Nucleus accumbens (tissue), 56 donors: ENCODE results near the gene NR6A1.

Experiments
- DNase-seq, 56 donors: peaks; one replicate each; lab custom pipeline; 2025; lab: John Stamatoyannopoulos, UW

Gene NR6A1

DNA sequence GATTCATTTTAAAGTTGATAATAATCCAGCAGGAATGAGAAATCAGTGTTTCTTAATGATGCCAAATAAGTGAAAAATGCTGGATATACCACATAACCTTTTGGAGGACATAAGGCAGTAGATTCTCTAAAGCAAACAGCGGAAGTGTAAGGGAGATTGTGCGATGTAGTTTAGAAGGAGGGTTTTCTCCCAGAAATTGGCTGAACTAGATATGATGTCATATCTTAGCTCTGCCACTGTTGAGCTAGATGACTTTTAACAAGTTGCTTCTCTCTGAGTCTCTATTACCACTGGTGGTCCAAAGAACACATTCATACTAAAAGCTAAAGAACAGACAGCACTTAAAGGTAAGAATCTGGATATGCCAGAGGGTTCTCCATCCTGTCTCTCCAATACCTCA lies 107.0 kb downstream of the NR6A1 start:
- no peak for DNase-seq

GRCh38 chr9:124663046-124663961 lies 107.8 kb downstream of the NR6A1 start:
- DNase-seq, result no peak

DNA sequence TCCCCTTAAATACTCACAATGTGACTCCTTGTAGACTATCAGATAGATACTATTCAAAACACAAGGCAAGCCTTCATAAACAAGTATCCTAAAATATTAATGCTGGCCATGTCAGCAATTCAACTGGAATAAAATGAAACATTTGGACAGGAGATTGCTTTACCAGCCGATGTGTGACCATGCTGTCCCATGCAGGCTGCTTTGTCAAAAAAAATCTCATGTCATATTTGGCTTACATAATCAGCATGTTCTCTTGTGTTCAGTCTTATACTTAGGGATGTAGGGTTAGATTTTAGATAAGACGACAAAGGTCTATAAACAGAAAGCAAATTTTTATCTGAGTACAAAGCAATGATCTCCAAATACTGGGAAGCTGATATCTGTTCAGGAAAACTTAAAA lies 108.5 kb downstream of the NR6A1 start:
- DNase-seq, result no peak

GRCh38 chr9:124661271-124661670 lies 109.8 kb downstream of the NR6A1 start:
- DNase-seq, result no peak

GRCh38 chr9:124660341-124660801 lies 110.7 kb downstream of the NR6A1 start:
- DNase-seq, result peak in 47 of 56 donors; percentile 9 to 71 (median 36)

DNA sequence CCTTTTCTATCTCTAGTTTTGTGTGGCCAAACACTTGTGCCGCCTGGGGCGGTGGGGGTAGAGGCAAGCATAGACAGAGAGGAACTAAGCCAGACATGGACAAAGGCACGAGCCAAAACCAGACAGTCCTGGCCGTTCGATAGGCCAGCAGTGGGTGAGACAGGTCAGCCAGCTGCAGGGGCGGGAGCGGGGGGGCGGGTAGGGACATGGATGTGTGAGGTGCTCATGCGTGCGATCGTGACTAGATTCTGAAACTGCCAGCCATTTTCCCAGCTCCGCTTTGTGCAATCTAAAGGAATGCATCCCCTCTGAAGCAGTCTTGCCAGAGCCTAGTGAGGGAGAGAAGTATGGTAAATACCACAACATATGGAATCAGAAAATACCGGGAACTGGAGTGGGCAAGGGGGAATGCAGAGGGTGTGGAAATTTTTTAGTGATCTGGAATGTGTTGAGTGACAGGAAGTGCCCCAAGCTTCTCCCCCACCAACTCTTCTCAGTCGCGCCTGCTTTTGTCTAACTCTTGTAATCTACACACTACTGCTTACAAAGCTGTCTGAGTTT lies 111.9 kb downstream of the NR6A1 start:
- DNase-seq, result peak in 55 of 56 donors; percentile 25 to 89 (median 73)

DNA sequence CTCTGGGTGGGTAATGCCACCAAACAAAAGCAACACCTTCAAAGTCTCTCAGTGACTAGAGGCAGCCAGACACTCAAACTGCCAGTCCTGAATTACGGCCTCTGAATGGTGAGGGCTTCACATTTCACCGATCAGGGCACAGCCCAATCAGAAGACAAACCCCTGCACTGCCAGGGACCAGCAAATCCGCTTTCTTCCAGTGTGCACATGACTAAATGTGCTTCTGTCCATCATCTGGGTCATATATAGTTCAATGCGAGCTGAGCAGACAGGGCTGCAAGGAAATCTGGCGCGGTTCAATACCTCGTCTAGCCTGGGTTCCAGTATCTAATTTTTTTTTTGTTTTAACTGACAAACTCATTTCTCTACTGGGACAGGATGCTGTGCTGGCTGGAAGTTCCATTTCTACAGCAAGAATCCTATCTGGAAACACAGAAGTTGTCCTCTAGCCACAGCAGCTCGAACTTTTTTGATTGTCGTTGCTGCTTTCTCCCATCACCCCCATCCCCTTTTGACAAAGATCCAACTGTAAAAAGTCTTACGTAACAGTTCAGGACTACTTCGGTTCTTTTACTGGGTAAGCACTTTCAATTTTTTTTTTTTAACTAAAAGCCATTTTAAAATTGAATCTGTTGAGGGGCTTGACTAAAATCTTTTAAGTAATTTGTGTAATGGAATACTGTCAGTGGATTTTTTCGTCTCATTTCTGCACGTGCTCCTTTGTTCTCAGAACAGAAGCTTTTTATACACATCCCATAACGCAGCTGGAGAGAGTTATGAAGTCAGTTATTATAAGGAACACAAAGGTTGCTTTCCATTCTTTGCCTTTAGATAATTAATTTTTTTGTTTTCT lies 112.7 kb downstream of the NR6A1 start:
- DNase-seq, result peak in 55 of 56 donors; percentile 11 to 90 (median 74)

- DNase-seq, result no peak
Observed at GRCh38 chr9:124657516-124657915, 113.6 kb downstream of the NR6A1 start.

GRCh38 chr9:124654431-124654830 lies 116.7 kb downstream of the NR6A1 start:
- DNase-seq, result no peak

DNA sequence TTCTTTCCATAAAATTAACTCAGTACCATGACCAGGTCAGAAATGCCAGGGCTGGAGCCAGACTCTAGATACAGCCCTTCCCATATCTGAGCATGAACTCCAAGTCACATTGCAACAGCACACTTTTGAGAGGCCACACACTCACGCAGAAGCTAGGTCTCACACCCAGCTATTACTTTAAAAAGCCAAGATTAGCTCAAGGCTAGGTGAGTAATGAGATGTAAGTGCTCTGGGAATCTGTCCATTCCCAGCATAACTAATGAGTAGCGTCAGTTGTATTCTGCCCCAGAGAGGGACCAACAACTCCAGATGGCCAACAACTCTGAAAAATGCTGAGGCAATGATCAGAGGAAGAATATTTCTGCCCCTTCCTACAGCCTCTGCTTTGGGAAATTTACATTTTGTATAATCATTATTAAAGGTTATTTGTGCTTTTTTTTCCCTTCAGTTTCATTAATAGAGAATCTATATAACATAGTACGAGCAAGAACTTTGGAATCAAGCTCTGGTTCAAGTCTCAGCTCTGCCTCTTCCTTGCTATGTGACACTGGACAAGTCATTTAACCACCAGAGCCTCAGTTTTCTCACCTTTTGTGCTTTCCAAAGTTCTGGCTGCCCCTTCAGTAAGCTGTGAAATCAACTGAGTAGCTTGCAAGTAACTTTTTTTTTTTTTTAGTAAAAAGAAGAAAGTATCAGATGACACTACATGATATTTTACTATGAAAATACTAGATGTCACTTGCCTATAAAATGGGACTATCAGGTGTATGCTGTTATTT lies 118.3 kb downstream of the NR6A1 start:
- no peak for DNase-seq

DNA sequence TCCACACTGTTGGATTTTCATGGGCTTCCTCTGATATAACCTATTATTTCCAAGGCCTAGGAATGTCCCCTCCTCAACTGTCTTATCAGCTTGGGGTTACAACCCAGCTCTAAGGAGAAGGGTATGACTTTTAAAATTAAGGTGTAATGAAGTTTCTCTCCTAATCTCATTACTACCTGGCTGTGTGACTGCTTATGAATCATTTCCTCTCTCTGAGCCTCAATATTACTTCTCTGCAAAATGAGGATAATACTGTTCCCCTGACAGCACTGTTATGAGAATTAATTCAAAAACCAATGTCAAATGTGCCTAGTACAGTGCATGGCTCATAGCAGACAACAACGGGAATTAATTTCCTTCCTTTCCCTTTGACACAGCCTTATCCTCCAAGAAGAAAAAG lies 118.9 kb downstream of the NR6A1 start:
- DNase-seq, result no peak

GRCh38 chr9:124645274-124645673 lies 125.8 kb downstream of the NR6A1 start:
- DNase-seq, result no peak

DNA sequence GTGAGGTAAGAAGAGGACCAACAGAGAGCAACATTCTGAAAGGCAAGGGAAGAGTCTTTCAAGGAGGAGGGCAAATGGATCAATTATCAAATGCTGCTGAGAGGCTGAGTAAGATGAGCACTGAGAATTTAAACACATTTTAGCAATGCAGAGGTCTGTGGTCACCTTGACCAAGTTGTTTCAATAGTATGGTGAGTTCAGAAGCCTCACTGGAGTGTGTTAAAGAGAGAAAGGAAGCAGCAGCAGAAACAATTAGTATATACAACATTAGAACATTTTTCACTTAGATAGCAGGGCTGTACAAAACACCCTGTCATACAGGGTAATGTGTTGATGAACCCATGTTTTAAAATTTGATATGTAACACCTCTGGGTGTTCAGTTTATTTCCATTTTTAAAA lies 131.5 kb downstream of the NR6A1 start:
- DNase-seq, result no peak

GRCh38 chr9:124635285-124635684 lies 135.8 kb downstream of the NR6A1 start:
- no peak for DNase-seq

DNA sequence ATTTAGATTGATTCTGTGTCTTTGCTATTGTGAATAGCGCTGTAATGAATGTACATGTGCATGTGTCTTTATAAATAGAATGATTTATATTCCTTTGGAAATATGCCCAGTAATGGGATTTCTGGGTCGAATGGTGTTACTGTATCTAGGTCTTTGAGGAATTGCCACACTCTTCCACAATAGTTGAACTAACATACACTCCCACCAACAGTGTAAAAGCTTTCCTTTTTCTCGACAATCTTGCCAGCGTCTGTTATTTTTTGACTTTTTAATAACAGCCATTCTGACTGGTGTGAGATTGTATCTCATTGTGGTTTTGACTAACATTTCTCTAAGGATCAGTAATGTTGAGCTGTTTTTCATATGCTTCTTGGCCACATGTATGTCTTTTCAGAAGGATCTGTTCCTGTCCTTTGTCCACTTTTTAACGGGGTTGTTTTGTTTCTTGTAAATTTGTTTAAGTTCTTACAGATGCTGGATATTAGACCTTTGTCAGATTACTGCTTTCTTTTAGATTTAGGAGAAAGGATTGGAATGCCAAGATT lies 139.0 kb downstream of the NR6A1 start:
- DNase-seq, result no peak

GRCh38 chr9:124631326-124631725 lies 139.8 kb downstream of the NR6A1 start:
- no peak for DNase-seq

- DNase-seq, result no peak
Observed at GRCh38 chr9:124629600-124629999, 141.5 kb downstream of the NR6A1 start.

GRCh38 chr9:124628741-124629140 lies 142.4 kb downstream of the NR6A1 start:
- no peak for DNase-seq

DNA sequence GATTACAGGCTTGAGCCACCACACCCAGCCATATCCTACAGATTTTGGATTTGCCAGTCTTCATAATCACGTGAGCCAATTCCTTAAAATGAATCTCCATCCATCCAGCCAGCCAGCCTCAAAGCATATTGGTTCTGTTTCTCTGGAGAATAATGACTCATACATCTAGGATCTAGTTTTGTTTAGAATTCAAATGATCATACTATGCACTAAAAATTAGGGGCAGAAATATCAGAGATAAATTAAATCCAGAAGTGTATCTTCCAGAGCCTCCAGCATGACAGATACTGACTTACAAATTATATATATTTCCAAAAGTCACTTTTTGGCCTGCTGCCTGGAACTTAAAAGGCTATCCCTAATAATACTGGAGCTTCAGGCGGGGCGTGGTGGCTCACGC lies 144.8 kb downstream of the NR6A1 start:
- no peak for DNase-seq

DNA sequence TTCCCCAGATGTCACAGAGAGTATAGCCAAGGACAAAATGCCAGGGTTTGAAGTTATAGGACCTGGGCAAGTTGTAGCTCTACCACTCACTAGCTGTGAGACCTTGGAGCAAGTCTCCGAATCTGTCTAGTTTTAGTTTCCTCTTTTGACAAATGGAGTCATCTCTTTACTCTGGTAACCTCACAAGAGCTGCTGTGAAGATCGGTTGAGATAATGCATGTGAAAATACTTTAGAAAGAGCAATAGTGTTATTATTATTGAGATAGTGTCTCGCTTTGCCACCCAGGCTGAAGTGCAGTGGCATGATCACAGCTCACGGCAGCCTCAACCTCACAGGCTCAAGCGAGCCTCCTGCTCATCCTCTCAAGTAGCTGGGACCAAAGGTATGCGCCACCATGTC lies 146.0 kb downstream of the NR6A1 start:
- no peak for DNase-seq
